ENCODE results near the gene ANXA10.
"Not testable (repeated sequence)": the region's sequence is repeated elsewhere in the genome, so short reads cannot be mapped to it uniquely, and the experiment has no call there.

Gene ANXA10, protein sequence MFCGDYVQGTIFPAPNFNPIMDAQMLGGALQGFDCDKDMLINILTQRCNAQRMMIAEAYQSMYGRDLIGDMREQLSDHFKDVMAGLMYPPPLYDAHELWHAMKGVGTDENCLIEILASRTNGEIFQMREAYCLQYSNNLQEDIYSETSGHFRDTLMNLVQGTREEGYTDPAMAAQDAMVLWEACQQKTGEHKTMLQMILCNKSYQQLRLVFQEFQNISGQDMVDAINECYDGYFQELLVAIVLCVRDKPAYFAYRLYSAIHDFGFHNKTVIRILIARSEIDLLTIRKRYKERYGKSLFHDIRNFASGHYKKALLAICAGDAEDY

DNA sequence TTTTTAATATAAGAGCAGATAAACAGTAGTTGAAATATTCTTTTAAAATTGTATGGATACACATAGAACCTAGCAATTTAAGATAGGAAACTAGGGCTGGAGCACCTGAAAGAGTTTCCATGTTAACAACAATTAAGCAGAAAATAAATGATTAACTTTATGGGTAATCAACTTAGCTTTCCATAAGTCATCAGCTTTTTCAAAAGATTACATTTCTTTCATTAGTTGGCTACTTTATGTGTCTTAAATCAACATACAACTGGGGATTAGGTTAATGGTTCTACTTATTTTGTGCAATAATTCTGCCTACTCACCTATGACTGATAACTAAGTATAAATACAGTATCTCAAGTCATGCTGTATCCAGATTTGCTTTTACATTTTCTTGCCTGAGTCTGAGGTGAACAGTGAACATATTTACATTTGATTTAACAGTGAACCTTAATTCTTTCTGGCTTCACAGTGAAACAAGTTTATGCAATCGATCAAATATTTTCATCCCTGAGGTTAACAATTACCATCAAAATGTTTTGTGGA is at the start of gene ANXA10:
Gene ANXA10 (plus strand): TSS at position 362 of the 537 bp plus-strand sequence. CDS start 164 bp downstream, at position 526.
- no peak for DNase-seq

DNA sequence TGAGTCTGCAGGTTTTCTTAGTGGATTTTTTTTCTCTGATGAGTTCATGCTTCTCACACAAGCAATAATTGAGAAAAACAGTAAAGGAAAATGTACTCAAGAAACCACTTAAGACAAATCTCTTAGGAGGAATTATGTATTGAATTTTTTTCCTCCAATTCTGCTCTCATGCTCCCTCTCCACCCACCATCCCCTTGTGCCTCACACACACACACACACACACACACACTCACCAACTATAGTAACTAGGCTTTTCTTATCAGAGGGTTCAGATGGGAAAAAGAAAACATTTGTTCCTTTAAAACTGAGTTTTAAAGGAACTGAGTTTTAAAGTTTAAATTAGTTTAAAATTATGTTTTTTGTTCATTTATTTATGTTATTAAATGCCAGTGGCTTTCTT is 47.0 kb upstream of the ANXA10 start:
- no peak for DNase-seq

- no peak for DNase-seq
These were observed 42.3 kb upstream of the ANXA10 start for GRCh38 chr4:168050002-168050401.

DNA sequence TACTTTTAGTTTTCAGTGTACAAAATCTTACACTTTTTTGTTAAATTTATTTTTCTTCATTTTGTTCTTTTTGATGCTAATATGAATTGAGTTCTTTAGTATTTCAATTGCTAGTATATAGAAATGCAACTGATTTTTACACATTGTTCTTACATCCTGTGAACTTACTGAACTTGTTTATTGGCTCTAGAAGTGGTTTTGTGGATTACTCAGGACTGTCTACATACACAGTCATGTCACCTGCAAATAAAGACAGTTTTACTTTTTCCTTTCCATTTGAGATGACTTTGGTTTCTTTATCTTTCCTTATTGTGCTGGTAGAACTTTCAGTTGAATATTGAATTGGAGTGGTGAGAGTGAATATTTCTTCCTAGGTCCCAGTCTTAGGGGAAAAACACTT is 40.8 kb upstream of the ANXA10 start:
- DNase-seq, result no peak

- no peak for DNase-seq
These were observed 34.9 kb upstream of the ANXA10 start for GRCh38 chr4:168057412-168057811.

DNA sequence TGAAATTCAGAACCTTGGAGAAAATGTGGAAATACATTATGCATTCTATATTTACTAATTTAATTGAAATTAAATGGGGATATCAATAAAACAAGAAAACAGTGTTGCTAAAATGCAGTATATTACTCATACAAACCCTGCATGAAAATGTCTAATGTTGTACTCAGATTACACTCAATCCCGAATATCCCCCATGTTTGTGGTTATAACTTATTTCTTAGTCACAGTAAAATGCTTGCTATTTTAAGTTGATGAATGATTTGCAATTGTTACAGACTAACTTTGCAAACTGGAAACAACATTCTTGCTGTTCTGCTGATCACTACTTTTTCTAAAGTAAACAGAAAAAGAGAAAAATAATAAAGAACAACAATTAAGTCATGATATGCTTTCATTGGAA is 33.1 kb upstream of the ANXA10 start:
- DNase-seq, result no peak

GRCh38 chr4:168063031-168063430 is 29.3 kb upstream of the ANXA10 start:
- no peak for DNase-seq

- no peak for DNase-seq
These were observed 21.4 kb upstream of the ANXA10 start for GRCh38 chr4:168070903-168071302.

DNA sequence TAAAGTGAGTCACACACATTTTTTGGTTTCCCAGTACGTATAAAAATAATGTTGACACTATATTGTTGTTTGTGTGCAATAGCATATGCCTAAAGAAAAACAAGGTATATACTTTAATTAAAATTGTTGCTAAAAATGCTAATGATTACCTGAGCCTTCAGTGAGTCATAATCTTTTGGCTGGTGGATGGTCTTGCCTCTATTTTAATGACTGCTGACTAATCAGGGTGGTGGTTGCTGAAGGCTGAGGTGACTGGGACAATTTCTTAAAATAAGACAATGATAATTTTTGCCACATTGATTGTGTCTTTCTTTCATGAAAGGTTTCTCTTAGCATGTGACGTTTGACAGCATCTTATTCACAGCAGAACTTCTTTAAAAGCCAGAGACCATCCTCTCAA is 21.0 kb upstream of the ANXA10 start:
- no peak for DNase-seq

DNA sequence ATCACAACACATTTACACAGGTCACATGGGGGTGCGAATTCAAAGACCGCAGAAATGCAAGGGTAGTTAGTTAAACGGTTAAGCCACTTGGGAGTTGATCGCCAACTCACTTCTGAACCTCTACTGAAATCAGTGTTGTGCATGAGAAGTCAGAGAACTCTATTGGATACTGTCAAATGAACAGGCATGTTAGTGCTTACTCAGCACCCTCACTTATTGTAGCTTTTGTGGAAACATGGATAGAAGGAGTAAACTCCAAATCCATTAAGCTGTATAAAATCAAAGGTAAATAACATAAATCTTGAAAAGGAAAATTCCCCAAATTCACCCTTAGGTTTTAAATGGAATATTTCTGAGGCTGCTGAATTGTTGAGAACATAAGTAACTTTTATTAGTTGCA is 17.5 kb upstream of the ANXA10 start:
- no peak for DNase-seq

- peak; percentile 16 for DNase-seq
These were observed 15.2 kb upstream of the ANXA10 start for GRCh38 chr4:168076989-168077725.

- DNase-seq, result no peak
These were observed 14.6 kb upstream of the ANXA10 start for GRCh38 chr4:168077726-168078239.

GRCh38 chr4:168082379-168082778 is 10.0 kb upstream of the ANXA10 start:
- DNase-seq, result no peak

DNA sequence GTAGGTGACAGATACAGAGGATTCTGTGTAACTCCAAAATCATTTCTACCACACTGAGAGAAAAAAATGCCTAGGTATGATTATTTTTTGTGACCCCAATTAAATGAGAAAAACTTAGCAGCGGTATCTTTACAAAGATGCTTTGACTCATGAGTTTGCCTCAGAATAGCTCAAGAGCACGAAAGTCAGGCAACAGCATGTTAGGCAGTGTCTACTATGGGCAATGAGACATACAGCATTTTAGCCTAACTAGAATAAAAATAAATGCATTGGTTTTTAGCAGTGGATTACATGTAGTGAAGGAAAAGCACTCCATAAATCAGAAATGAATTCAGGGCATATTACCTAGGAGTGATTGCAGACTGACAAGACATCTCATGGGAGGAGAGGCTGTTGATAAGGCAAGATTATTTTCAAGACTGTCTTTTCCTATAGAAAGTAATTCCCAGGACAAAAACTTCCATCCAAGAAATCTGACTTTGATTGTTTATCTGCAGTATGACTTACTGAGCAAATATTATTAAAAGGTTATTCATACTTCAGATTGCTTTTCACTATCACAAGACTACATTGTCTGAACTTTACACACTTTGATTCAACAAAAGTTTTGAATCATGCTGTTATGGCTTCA is 3.6 kb downstream of the ANXA10 start:
- no peak for DNase-seq

- no peak for DNase-seq
These were observed 4.1 kb downstream of the ANXA10 start for GRCh38 chr4:168096407-168096784.

GRCh38 chr4:168097161-168097560 is 4.8 kb downstream of the ANXA10 start:
- no peak for DNase-seq

GRCh38 chr4:168098248-168098717 is 5.9 kb downstream of the ANXA10 start:
- no peak for DNase-seq

GRCh38 chr4:168099195-168099594 is 6.9 kb downstream of the ANXA10 start:
- no peak for DNase-seq

DNA sequence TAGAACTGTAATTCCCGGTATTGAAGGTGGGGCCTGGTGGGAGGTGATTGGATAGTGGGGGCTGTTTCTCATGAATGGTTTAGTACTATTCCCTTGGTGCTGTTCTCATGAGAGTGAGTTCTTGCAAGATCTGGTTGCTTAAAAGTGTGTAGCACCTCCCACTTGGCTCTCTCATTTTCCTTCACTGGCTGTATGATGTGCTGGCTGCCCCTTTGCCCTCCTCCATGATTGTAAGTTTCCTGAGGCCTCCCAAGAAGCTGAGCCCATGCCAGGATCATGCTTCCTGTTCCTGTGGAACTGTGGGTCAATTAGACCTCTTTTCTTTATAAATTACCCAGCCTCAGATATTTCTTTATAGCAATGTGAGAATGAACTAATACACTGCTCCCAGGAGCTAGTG is 8.7 kb downstream of the ANXA10 start:
- DNase-seq, result no peak

- no peak for DNase-seq
These were observed 10.1 kb downstream of the ANXA10 start for GRCh38 chr4:168102403-168102802.

GRCh38 chr4:168109527-168109926 is 17.2 kb downstream of the ANXA10 start:
- DNase-seq, result no peak

DNA sequence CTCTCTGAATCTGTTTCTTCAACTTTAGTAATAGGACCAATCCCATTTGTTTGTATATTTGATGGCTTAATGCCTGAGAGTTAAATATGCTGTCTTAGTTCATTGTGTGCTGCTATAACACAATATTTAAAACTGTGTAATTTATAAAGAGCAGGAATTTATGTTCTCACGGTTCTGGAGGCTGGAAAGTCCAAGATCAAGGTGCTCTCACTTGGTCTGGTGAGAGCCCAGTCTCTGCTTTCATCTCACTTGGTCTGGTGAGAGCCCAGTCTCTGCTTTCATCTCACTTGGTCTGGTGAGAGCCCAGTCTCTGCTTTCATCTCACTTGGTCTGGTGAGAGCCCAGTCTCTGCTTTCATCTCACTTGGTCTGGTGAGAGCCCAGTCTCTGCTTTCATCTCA is 20.7 kb downstream of the ANXA10 start:
- DNase-seq, result not testable (repeated sequence)

- no peak for DNase-seq
These were observed 25.8 kb downstream of the ANXA10 start for GRCh38 chr4:168118116-168118655.

Data from NCI-H446 treated with DMSO at 0.1 percent for 48 hours (cell line).